Activated CD4-positive, alpha-beta T cell treated with anti-CD3 and anti-CD28 coated beads for 36 hours (primary cell): ENCODE results near the gene PLLP. TPM values are rescaled to one million over a fixed set of nuclear protein-coding genes. Genes with fewer than 3 reads are reported as not detected.

Experiments used
- ATAC-seq: fragments of 200-7000 bp; cut with Tn5 transposase; one replicate; pipeline ENCODE4 v1.10.0; 2021; ENCODE audit warnings: mild to moderate bottlenecking, moderate library complexity
- CTCF ChIA-PET: fragments of 350-600 bp; sonication (Branson Sonifier 250); formaldehyde crosslinking; loops from one replicate; lab custom pipeline; 2021; ENCODE audit warnings: antibody characterized with exemption; lab: Charles Lee
- POLR2A ChIA-PET: fragments of 350-600 bp; sonication (Branson Sonifier 250); formaldehyde crosslinking; loops from one replicate; lab custom pipeline; 2021; ENCODE audit warnings: antibody characterized with exemption, inconsistent platforms; lab: Charles Lee
- DNase-seq: peaks from one replicate; pipeline ENCODE4 v3.0.0-alpha.2; 2020
- H3K27ac Mint-ChIP-seq: one replicate; pipeline ENCODE4 v1.8.0; 2021; ENCODE audit warnings: mixed read lengths
- H3K27me3 Mint-ChIP-seq: one replicate; pipeline ENCODE4 v1.8.0; 2021; ENCODE audit warnings: mixed read lengths
- H3K36me3 Mint-ChIP-seq: one replicate; pipeline ENCODE4 v1.8.0; 2021; ENCODE audit warnings: low read depth, mixed read lengths
- H3K4me1 Mint-ChIP-seq: one replicate; pipeline ENCODE4 v1.8.0; 2021; ENCODE audit warnings: mixed read lengths
- H3K4me3 Mint-ChIP-seq: one replicate; pipeline ENCODE4 v1.8.0; 2021; ENCODE audit warnings: mild to moderate bottlenecking, moderate library complexity, mixed read lengths
- H3K9me3 Mint-ChIP-seq: one replicate; pipeline ENCODE4 v1.8.0; 2021; ENCODE audit warnings: low read depth, mixed read lengths
- intact Hi-C, 2 experiments: fragments of 100-400 bp; cut with DNase I in 1 of 2; cut with micrococcal nuclease in 1 of 2; formaldehyde crosslinking; loops; one replicate each; pipeline versions ENCODE4 v1.14.2 to v1.15.1; 2022 to 2024; cut with DNase I, micrococcal nuclease
- total RNA-seq, 2 experiments: library from RNA; stranded (reverse); gene quantifications; one replicate each; pipeline ENCODE4 v1.2.3, GENCODE V29; 2021

The PLLP gene
- total RNA-seq, 2 experiments from 2014 or later, result 0.30 to 0.33 TPM

GRCh38 chr16:57213462-57213861 is 71.0 kb downstream of the PLLP start:
- ChIA-PET CTCF (interaction anchor here (0.5 to 1.1 kb wide), 3 partner anchors 16 to 129 kb away, joined by 3 to 4 read pairs (median 3); no protein-coding TSS in a partner anchor), POLR2A (no interaction called here)
- Mint-ChIP-seq H3K9me3 (peaks cover 18% of the 10 kb centered on the region), H3K27ac (peak overlapping the region; percentile 13), H3K4me1 (no peaks in the 10 kb centered on the region), H3K36me3 (peaks cover 69% of the 10 kb centered on the region), H3K4me3 (no peak overlapping the region), H3K27me3 (no peaks in the 10 kb centered on the region)
- ATAC-seq (no peak), DNase-seq (no peak)
- intact Hi-C loops, result no loop called here

- no peaks in the 10 kb centered on the region for H3K4me1 Mint-ChIP-seq
- CTCF ChIA-PET, result no interaction called here
- intact Hi-C loops, result no loop called here
- peaks cover 3% of the 10 kb centered on the region for H3K9me3 Mint-ChIP-seq
- no peaks in the 10 kb centered on the region for H3K27me3 Mint-ChIP-seq
- H3K4me3 Mint-ChIP-seq, result no peak overlapping the region
- DNase-seq (no peak), ATAC-seq (no peak)
- H3K36me3 Mint-ChIP-seq, result peaks cover 59% of the 10 kb centered on the region
- H3K27ac Mint-ChIP-seq, result no peak overlapping the region
- POLR2A ChIA-PET, result no interaction called here
Observed at GRCh38 chr16:57209780-57210179, 74.7 kb downstream of the PLLP start.

- Mint-ChIP-seq H3K4me1 (no peaks in the 10 kb centered on the region), H3K27ac (no peak overlapping the region), H3K36me3 (peaks cover 54% of the 10 kb centered on the region), H3K4me3 (no peak overlapping the region), H3K27me3 (no peaks in the 10 kb centered on the region), H3K9me3 (no peaks in the 10 kb centered on the region)
- intact Hi-C loops, result no loop called here
- no peak for DNase-seq
- ChIA-PET CTCF (interaction anchor here (0.9 kb wide), 1 partner anchor 19 kb away, joined by 4 read pairs; no protein-coding TSS in a partner anchor), POLR2A (no interaction called here)
- ATAC-seq, result no peak
Observed at GRCh38 chr16:57208926-57209325, 75.5 kb downstream of the PLLP start.

Other genes with a start within 250 kb of the PLLP start
- 1 to 10 TPM; 4.9 to 7.3 TPM for gene CPNE2, start 192.1 kb downstream of the PLLP start, total RNA-seq
- gene PSME3IP1, start 98.6 kb downstream of the PLLP start, total RNA-seq, result 100 to 1,000 TPM; 111 to 156 TPM
- 10 to 100 TPM; 24.6 to 30.2 TPM for gene RSPRY1, start 98.3 kb downstream of the PLLP start, total RNA-seq
- 10 to 100 TPM in 1 of 2 experiments, 1 to 10 TPM in 1; 9.9 to 11.1 TPM for gene ARL2BP, start 39.4 kb downstream of the PLLP start, total RNA-seq
- under 1 TPM; 0.72 to 0.91 TPM for gene CCL22, start 74.1 kb upstream of the PLLP start, total RNA-seq
- gene CX3CL1, start 87.8 kb upstream of the PLLP start, total RNA-seq, result not detected
- 1 to 10 TPM; 1.2 to 1.4 TPM for gene CCL17, start 120.1 kb upstream of the PLLP start, total RNA-seq
- gene CIAPIN1, start 162.7 kb upstream of the PLLP start, total RNA-seq, result 10 to 100 TPM; 41.7 to 42.6 TPM
- 10 to 100 TPM; 39.4 to 52.1 TPM for gene COQ9, start 162.8 kb upstream of the PLLP start, total RNA-seq
- 10 to 100 TPM; 54.3 to 57.1 TPM for gene POLR2C, start 178.0 kb upstream of the PLLP start, total RNA-seq
- 1 to 10 TPM; 5.7 to 6.7 TPM for gene DOK4, start 201.8 kb upstream of the PLLP start, total RNA-seq